ENCODE results near the gene KIAA0319L.

The KIAA0319L gene

DNA sequence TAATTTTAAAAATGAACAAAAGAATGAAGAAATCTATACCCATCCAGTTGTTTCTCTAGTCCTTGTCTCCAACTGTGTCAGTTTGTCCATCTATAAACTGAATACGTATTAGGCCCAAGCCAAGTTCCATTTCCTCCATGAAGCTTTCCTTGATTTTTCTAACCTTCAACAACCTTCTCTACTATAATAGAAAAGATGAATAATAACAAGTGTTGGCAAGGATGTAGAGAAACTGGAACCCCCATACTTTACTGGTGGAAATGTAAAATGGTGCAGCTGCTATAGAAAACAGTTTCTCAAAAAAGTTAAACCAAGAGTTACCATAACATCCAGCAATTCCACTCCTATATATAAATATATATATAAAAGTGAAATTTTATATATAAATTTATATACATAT lies 10.6 kb downstream of the KIAA0319L start:
- no peak overlapping the region for H3K4me3 ChIP-seq (ENCODE audit: low read length)
- DNase-seq (ENCODE audit: low read depth) = no peak
- TF ChIP-seq, protein P1, sequence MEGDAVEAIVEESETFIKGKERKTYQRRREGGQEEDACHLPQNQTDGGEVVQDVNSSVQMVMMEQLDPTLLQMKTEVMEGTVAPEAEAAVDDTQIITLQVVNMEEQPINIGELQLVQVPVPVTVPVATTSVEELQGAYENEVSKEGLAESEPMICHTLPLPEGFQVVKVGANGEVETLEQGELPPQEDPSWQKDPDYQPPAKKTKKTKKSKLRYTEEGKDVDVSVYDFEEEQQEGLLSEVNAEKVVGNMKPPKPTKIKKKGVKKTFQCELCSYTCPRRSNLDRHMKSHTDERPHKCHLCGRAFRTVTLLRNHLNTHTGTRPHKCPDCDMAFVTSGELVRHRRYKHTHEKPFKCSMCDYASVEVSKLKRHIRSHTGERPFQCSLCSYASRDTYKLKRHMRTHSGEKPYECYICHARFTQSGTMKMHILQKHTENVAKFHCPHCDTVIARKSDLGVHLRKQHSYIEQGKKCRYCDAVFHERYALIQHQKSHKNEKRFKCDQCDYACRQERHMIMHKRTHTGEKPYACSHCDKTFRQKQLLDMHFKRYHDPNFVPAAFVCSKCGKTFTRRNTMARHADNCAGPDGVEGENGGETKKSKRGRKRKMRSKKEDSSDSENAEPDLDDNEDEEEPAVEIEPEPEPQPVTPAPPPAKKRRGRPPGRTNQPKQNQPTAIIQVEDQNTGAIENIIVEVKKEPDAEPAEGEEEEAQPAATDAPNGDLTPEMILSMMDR (conservative IDR thresholded peaks at IDR 0.05; ENCODE audit: low read length) = no peak

DNA sequence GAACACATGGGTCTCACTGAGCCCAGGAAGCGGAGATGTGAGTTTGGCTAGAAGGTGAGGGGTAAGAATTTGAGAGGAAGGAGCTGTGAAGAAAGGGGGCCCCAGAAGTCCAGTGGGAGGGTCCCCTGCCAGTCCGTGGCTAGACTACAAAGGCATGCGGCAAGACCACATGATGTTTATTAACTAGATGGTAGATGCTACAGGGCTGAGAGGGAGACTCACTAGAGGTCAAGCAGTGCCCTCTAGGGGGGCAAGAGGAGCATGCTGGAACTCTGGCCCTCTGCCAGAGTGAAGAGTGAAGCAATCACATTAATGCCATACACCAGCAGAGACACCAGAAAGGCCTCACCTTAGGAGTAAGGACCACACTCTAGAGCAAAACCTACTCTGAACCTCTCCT lies 12.2 kb downstream of the KIAA0319L start:
- no peak overlapping the region for H3K4me3 ChIP-seq (ENCODE audit: low read length)
- TF ChIP-seq, protein P1 (conservative IDR thresholded peaks at IDR 0.05; ENCODE audit: low read length) = peak; percentile 43; the same call in 1 of the 2 replicates
- DNase-seq (ENCODE audit: low read depth) = peak; percentile 65

DNA sequence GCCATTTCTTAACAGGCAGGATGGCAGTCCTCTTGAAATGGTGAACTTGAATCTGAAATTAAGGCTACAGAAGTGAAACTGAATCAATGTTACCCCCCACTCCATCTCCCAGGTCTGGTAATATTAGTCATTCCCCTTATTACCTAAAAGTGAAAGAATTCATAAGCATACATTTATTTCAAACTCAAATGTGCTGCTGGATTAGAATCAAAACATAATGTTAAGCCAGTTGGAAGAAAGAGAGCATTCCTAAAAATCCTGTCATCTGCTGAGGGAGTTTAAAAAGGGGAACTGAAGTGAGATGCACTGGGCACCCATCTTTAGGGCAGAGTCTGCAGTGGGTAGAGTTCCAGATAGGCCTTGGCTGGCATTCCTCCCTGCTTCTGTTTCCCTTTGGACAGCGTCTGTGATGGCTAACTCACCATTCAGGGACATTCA lies 17.4 kb downstream of the KIAA0319L start:
- H3K4me3 ChIP-seq (ENCODE audit: low read length) = peak overlapping the region; percentile 20
- peak; percentile 73 for DNase-seq (ENCODE audit: low read depth)

DNA sequence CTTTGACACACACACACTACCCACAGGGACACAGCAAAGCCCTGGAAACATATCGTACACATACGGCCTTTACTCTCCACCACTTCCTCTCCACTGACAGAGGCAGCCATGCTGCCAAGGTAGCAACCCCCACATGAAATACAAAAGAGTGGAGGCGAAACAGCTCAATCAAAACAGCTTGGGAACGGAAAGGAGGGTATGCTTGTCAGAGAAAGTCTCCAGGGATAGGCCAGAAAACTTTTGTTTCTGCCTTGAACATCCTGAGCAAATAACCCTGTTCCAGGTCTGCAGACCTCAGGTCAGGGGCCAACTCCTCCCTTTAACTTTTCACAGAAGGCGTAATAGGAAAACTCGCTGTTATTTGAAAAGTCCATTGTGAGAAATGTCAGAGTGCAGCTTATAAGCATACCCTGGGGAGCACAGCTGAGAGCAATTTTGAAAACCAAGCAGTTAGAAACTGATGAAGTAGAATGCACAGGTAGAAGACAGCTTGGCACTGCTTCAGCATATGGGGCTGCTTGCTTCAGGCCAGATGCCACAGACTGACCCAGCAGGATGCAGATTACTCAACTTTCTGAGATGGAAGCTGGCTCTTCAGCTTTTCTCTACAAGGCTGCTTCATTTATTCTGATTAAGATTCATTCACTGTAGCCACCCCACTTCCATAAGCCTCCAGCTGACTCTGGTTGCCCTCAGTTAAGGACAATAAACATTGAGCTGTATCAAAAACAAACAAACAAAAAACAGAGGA lies 18.0 kb downstream of the KIAA0319L start:
- no peak overlapping the region for H3K4me3 ChIP-seq (ENCODE audit: low read length)
- TF ChIP-seq, protein P1 (conservative IDR thresholded peaks at IDR 0.05; ENCODE audit: low read length) = no peak
- peak; percentile 63 for DNase-seq (ENCODE audit: low read depth)

More for the DNA sequence above, 17.4 kb downstream of the KIAA0319L start:
- TF ChIP-seq, protein P1 (conservative IDR thresholded peaks at IDR 0.05; ENCODE audit: low read length) = no peak

DNA sequence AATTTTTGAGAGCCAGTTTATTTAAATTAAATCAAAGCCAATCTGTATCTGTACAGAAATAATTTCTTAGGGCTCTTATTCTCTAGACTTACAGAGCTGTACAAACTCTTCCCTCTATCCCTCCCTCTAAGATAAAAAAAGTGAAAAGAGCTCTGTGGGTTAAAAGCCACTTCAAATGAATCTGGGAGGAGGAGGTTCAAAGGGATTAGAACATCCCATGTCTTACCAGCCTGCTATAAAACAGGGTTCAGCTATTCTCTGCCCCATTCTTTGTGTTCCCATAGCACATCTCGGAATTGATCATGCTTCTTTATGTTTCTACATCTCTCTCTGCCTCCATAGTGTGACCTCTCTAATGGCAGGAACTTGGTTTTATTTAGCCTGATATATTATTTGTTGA lies 19.4 kb downstream of the KIAA0319L start:
- TF ChIP-seq, protein P1 (conservative IDR thresholded peaks at IDR 0.05; ENCODE audit: low read length) = no peak
- H3K4me3 ChIP-seq (ENCODE audit: low read length) = no peak overlapping the region
- DNase-seq (ENCODE audit: low read depth) = no peak

DNA sequence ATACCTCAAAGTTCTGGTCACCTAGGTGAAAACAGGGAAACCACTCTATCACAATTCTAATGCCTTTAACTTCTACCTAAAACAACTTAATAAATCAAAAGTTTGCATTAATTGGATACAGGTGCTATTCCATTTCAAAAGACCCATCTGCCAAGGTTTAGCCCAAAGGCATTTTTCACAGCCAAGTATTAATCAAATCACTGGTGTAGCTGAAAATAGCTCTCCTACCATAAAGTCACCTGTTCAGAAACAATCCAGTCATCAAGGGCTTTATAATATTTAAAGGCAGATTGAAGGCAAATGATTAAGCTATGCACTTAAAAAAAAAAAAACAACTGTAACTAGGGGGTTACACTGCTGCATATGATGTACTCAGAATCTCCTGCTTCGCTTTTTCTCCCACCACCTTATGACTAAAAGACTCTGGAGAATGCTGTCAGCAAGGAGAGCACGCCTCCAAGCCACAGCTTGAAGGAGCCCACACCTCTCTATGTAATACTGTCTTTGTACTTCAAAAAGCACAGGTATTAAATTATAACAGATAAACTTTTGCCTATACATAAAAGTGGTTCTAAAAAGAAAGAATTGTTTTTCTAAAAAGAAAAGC lies 20.5 kb downstream of the KIAA0319L start:
- no peak for DNase-seq (ENCODE audit: low read depth)
- no peak overlapping the region for H3K4me3 ChIP-seq (ENCODE audit: low read length)
- TF ChIP-seq, protein P1 (conservative IDR thresholded peaks at IDR 0.05; ENCODE audit: low read length) = no peak

DNA sequence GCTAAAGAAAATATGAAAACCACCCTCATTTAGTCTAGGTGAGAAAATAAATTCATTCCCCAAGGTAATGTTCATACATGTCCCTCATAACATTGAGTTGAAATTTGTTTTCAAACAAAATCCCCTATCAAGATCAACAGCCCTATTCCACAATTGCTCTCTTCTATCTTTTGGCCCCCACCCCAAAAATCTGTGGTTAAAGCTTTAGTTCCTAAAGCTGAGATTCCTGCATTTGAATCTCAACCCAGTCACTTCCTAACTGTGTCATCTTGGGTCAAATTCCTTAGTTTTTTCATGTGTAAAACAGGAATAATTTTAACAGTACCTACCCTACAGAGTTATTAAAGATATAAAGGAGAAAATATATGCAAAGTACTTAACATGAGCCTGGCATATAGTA lies 22.0 kb downstream of the KIAA0319L start:
- DNase-seq (ENCODE audit: low read depth) = no peak
- TF ChIP-seq, protein P1 (conservative IDR thresholded peaks at IDR 0.05; ENCODE audit: low read length) = no peak
- H3K4me3 ChIP-seq (ENCODE audit: low read length) = no peak overlapping the region
